Measurements from ENCODE around the gene TLR9. TPM values are rescaled to one million over a fixed set of nuclear protein-coding genes. Genes with fewer than 3 reads are reported as not detected.
A peak's percentile ranks its signal among the peaks of the same experiment; 100 is the strongest.

The TLR9 gene
- total RNA-seq, 1 donor from 2014 or later, result 0.42 TPM

- no peak overlapping the region for H3K27ac Mint-ChIP-seq
- peaks cover 18% of the 10 kb centered on the region for H3K4me1 Mint-ChIP-seq
- intact Hi-C loops (cut with micrococcal nuclease), result no loop called here
- no peak for DNase-seq
- no peaks in the 10 kb centered on the region for H3K27me3 Mint-ChIP-seq
- H3K4me3 Mint-ChIP-seq, result no peak overlapping the region
- peaks cover 78% of the 10 kb centered on the region for H3K36me3 Mint-ChIP-seq (ENCODE audit: low read depth)
- no peaks in the 10 kb centered on the region for H3K9me3 Mint-ChIP-seq
These were observed 14.1 kb downstream of the TLR9 start for GRCh38 chr3:52211268-52211891.

GRCh38 chr3:52210550-52211046 lies 14.8 kb downstream of the TLR9 start:
- Mint-ChIP-seq H3K27me3 (no peaks in the 10 kb centered on the region), H3K4me3 (no peak overlapping the region), H3K9me3 (no peaks in the 10 kb centered on the region), H3K4me1 (peaks cover 17% of the 10 kb centered on the region), H3K27ac (no peak overlapping the region), H3K36me3 (ENCODE audit: low read depth) (peaks cover 82% of the 10 kb centered on the region)
- DNase-seq, result no peak
- intact Hi-C loops (cut with micrococcal nuclease), result no loop called here

- no peaks in the 10 kb centered on the region for H3K27me3 Mint-ChIP-seq
- H3K36me3 Mint-ChIP-seq (ENCODE audit: low read depth), result peaks cover 80% of the 10 kb centered on the region
- no peak overlapping the region for H3K27ac Mint-ChIP-seq
- H3K4me3 Mint-ChIP-seq, result no peak overlapping the region
- intact Hi-C loops (cut with micrococcal nuclease), result no loop called here
- peaks cover 11% of the 10 kb centered on the region for H3K4me1 Mint-ChIP-seq
- DNase-seq, result no peak
- no peaks in the 10 kb centered on the region for H3K9me3 Mint-ChIP-seq
These were observed 15.4 kb downstream of the TLR9 start for GRCh38 chr3:52210037-52210436.

GRCh38 chr3:52208556-52208955 lies 16.9 kb downstream of the TLR9 start:
- intact Hi-C loops (cut with micrococcal nuclease), result no loop called here
- peaks cover 77% of the 10 kb centered on the region for H3K36me3 Mint-ChIP-seq (ENCODE audit: low read depth)
- no peaks in the 10 kb centered on the region for H3K27me3 Mint-ChIP-seq

GRCh38 chr3:52205727-52206372 lies 19.6 kb downstream of the TLR9 start:
- no peak overlapping the region for H3K4me3 Mint-ChIP-seq
- no peaks in the 10 kb centered on the region for H3K27me3 Mint-ChIP-seq
- H3K9me3 Mint-ChIP-seq, result no peaks in the 10 kb centered on the region
- H3K27ac Mint-ChIP-seq, result no peak overlapping the region
- no peak for DNase-seq
- peaks cover 31% of the 10 kb centered on the region for H3K4me1 Mint-ChIP-seq
- intact Hi-C loops (cut with micrococcal nuclease), result no loop called here
- H3K36me3 Mint-ChIP-seq (ENCODE audit: low read depth), result peaks cover 79% of the 10 kb centered on the region

More at GRCh38 chr3:52208556-52208955, 16.9 kb downstream of the TLR9 start:
- Mint-ChIP-seq H3K27ac (peak overlapping the region; percentile 66), H3K9me3 (no peaks in the 10 kb centered on the region), H3K4me3 (no peak overlapping the region), H3K4me1 (peaks cover 15% of the 10 kb centered on the region)
- no peak for DNase-seq

- Mint-ChIP-seq H3K9me3 (no peaks in the 10 kb centered on the region), H3K27me3 (no peaks in the 10 kb centered on the region), H3K36me3 (ENCODE audit: low read depth) (peaks cover 75% of the 10 kb centered on the region), H3K4me1 (peaks cover 38% of the 10 kb centered on the region), H3K27ac (peak overlapping the region; percentile 52), H3K4me3 (no peak overlapping the region)
- intact Hi-C loops (cut with micrococcal nuclease), result no loop called here
- DNase-seq, result no peak
These were observed 20.9 kb downstream of the TLR9 start for GRCh38 chr3:52204337-52205073.

GRCh38 chr3:52203701-52204100 lies 21.7 kb downstream of the TLR9 start:
- Mint-ChIP-seq H3K27me3 (no peaks in the 10 kb centered on the region), H3K4me3 (no peak overlapping the region), H3K4me1 (peaks cover 45% of the 10 kb centered on the region), H3K9me3 (no peaks in the 10 kb centered on the region), H3K27ac (no peak overlapping the region), H3K36me3 (ENCODE audit: low read depth) (peaks cover 77% of the 10 kb centered on the region)
- intact Hi-C loops (cut with micrococcal nuclease), result no loop called here
- DNase-seq, result no peak

GRCh38 chr3:52202384-52203077 lies 22.9 kb downstream of the TLR9 start:
- Mint-ChIP-seq H3K4me3 (no peak overlapping the region), H3K27me3 (no peaks in the 10 kb centered on the region), H3K27ac (peak overlapping the region; percentile 88), H3K4me1 (peaks cover 50% of the 10 kb centered on the region), H3K36me3 (ENCODE audit: low read depth) (peaks cover 71% of the 10 kb centered on the region), H3K9me3 (no peaks in the 10 kb centered on the region)
- intact Hi-C loops (cut with micrococcal nuclease), result no loop called here
- no peak for DNase-seq

GRCh38 chr3:52200981-52201679 lies 24.3 kb downstream of the TLR9 start:
- DNase-seq, result no peak
- intact Hi-C loops (cut with micrococcal nuclease), result no loop called here
- H3K36me3 Mint-ChIP-seq (ENCODE audit: low read depth), result peaks cover 61% of the 10 kb centered on the region
- peak overlapping the region; percentile 79 for H3K27ac Mint-ChIP-seq
- H3K4me1 Mint-ChIP-seq, result peaks cover 59% of the 10 kb centered on the region
- H3K4me3 Mint-ChIP-seq, result peak overlapping the region; percentile 27
- H3K9me3 Mint-ChIP-seq, result no peaks in the 10 kb centered on the region
- no peaks in the 10 kb centered on the region for H3K27me3 Mint-ChIP-seq

- Mint-ChIP-seq H3K4me1 (peaks cover 57% of the 10 kb centered on the region), H3K9me3 (no peaks in the 10 kb centered on the region), H3K4me3 (peak overlapping the region; percentile 100), H3K36me3 (ENCODE audit: low read depth) (peaks cover 45% of the 10 kb centered on the region), H3K27ac (peak overlapping the region; percentile 89), H3K27me3 (no peaks in the 10 kb centered on the region)
- intact Hi-C loops (cut with micrococcal nuclease), result loop anchor here (1.0 to 10.0 kb wide), 4 partner anchors 45 to 336 kb away; partner anchors contain the start of genes DUSP7, NT5DC2, POC1A and RPL29
- DNase-seq, result peak; percentile 58
These were observed 26.5 kb downstream of the TLR9 start for GRCh38 chr3:52198643-52199608.

- H3K27me3 Mint-ChIP-seq, result no peaks in the 10 kb centered on the region
- H3K9me3 Mint-ChIP-seq, result no peaks in the 10 kb centered on the region
- peak; percentile 99 for DNase-seq
- peak within 1 kb of the TSS; percentile 100 for H3K4me3 Mint-ChIP-seq
- peaks cover 37% of the 10 kb centered on the region for H3K36me3 Mint-ChIP-seq (ENCODE audit: low read depth)
- intact Hi-C loops (cut with micrococcal nuclease), result loop anchor here (1.0 to 10.0 kb wide), 4 partner anchors 44 to 337 kb away; partner anchors contain the start of genes DUSP7, NT5DC2, POC1A and RPL29
- peaks cover 52% of the 10 kb centered on the region for H3K4me1 Mint-ChIP-seq
- peak within 1 kb of the TSS; percentile 89 for H3K27ac Mint-ChIP-seq
These were observed 27.4 kb downstream of the TLR9 start, which contains the start of gene ALAS1 for GRCh38 chr3:52197842-52198625. Gene ALAS1 (plus strand): TSS chr3:52198160. CDS start chr3:52199242, 1,082 bp downstream.

Data from activated CD4-positive, alpha-beta T cell treated with anti-CD3 and anti-CD28 coated beads, Interleukin-2, amount 10 ng/mL, durations not matched to agents 24 days and 14 days (primary cell).